ENCODE measurements around the gene CCDC170.

Gene CCDC170

DNA sequence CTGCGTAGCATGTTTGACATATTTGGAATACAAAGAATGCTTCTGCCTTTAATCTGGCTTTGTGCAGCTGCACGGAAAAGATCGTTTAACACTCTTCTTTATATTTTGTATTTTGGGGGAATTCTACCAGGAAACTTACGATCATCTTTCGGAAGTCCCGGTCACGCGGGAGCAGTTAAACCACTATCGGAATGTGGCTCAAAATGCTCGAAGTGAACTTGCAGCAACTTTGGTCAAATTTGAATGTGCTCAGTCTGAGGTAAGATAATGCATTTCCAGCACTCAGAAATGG is 42.3 kb downstream of the CCDC170 start:
- TF ChIP-seq, protein P1, sequence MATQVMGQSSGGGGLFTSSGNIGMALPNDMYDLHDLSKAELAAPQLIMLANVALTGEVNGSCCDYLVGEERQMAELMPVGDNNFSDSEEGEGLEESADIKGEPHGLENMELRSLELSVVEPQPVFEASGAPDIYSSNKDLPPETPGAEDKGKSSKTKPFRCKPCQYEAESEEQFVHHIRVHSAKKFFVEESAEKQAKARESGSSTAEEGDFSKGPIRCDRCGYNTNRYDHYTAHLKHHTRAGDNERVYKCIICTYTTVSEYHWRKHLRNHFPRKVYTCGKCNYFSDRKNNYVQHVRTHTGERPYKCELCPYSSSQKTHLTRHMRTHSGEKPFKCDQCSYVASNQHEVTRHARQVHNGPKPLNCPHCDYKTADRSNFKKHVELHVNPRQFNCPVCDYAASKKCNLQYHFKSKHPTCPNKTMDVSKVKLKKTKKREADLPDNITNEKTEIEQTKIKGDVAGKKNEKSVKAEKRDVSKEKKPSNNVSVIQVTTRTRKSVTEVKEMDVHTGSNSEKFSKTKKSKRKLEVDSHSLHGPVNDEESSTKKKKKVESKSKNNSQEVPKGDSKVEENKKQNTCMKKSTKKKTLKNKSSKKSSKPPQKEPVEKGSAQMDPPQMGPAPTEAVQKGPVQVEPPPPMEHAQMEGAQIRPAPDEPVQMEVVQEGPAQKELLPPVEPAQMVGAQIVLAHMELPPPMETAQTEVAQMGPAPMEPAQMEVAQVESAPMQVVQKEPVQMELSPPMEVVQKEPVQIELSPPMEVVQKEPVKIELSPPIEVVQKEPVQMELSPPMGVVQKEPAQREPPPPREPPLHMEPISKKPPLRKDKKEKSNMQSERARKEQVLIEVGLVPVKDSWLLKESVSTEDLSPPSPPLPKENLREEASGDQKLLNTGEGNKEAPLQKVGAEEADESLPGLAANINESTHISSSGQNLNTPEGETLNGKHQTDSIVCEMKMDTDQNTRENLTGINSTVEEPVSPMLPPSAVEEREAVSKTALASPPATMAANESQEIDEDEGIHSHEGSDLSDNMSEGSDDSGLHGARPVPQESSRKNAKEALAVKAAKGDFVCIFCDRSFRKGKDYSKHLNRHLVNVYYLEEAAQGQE (IDR thresholded peaks at IDR 0.05; ENCODE audit: insufficient replicate concordance, low read depth): no peak
- TF ChIP-seq GABPA (IDR thresholded peaks at IDR 0.05; ENCODE audit: low read depth) (no peak), POLR2AphosphoS5 (IDR thresholded peaks at IDR 0.05; ENCODE audit: low read depth) (no peak), SPI1 (IDR thresholded peaks at IDR 0.05; ENCODE audit: borderline replicate concordance, low read depth) (no peak)
- TF ChIP-seq, protein P2, sequence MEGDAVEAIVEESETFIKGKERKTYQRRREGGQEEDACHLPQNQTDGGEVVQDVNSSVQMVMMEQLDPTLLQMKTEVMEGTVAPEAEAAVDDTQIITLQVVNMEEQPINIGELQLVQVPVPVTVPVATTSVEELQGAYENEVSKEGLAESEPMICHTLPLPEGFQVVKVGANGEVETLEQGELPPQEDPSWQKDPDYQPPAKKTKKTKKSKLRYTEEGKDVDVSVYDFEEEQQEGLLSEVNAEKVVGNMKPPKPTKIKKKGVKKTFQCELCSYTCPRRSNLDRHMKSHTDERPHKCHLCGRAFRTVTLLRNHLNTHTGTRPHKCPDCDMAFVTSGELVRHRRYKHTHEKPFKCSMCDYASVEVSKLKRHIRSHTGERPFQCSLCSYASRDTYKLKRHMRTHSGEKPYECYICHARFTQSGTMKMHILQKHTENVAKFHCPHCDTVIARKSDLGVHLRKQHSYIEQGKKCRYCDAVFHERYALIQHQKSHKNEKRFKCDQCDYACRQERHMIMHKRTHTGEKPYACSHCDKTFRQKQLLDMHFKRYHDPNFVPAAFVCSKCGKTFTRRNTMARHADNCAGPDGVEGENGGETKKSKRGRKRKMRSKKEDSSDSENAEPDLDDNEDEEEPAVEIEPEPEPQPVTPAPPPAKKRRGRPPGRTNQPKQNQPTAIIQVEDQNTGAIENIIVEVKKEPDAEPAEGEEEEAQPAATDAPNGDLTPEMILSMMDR (IDR thresholded peaks at IDR 0.05; ENCODE audit: insufficient read depth, low read length): no peak
- H3K27ac ChIP-seq (replicated peaks): no peak overlapping the region

DNA sequence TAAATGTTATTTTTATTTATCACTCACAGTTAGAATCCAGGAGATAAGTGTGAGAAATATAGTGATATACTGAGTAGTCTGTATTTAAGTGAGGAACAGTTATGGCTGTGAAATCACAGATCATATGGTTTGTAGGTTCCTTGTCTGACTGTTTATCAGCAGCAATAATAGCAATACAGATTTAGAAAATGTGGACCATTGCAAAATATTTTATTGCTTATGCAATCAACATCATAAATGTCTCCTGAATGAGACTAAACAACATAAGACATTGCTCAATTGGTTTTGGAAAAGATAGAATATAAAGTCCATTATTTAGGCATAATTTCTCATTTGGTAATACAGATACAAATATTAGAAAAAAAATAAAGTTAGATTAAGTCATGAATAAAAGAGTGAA is 43.7 kb downstream of the CCDC170 start:
- no peak overlapping the region for H3K4me3 ChIP-seq (replicated peaks; ENCODE audit: insufficient read depth, low read length)

More for the DNA sequence above, 42.3 kb downstream of the CCDC170 start:
- H3K27me3 ChIP-seq (ENCODE audit: insufficient read depth, poor library complexity, severe bottlenecking): no peaks in the 10 kb centered on the region
- no peak overlapping the region for H3K4me3 ChIP-seq (replicated peaks; ENCODE audit: insufficient read depth, low read length)
- no peak for DNase-seq (ENCODE audit: low read depth in 1 of 2, low spot score in 1 of 2)

DNA sequence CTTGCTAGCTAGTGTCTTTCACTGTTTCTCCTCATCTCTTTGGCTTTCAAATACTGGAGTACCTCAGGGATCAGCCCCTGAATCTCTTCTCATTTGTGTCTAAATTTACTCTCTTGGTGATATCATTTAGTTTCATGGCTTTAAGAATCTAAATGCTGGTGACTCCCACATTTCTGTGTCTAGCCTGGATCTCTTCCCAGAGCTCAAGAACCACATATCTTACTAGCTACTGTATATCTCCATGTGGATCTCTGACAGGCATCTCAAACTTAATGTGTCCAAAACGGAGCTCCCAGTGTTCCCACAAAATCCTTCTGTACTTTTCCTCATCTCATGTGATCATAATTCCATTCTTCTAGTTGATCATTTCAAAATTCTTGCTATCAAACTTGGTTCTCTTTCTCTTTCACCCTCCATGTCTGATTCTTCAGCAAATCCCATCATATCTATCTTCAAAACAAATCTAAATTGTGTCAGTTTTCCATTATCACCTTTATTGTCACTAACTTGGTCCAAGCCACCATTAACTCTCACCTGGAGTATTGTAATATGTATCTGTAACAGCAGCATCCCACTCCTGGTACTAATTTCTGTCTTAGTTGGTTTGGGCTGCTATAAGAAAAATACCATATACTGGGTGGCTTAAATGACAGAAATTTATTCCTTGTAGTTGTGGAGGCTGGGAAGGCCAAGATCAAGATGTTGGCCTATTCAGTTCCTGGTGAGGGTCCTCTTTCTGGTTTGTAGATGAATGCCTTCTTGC is 45.9 kb downstream of the CCDC170 start:
- H3K27ac ChIP-seq (replicated peaks): no peak overlapping the region
- H3K27me3 ChIP-seq (ENCODE audit: insufficient read depth, poor library complexity, severe bottlenecking): no peaks in the 10 kb centered on the region
- TF ChIP-seq, protein P1 (IDR thresholded peaks at IDR 0.05; ENCODE audit: insufficient replicate concordance, low read depth): no peak
- no peak for TF ChIP-seq GABPA (IDR thresholded peaks at IDR 0.05; ENCODE audit: low read depth)
- no peak for TF ChIP-seq POLR2AphosphoS5 (IDR thresholded peaks at IDR 0.05; ENCODE audit: low read depth)
- TF ChIP-seq, protein P2 (IDR thresholded peaks at IDR 0.05; ENCODE audit: insufficient read depth, low read length): no peak
- no peak for TF ChIP-seq SPI1 (IDR thresholded peaks at IDR 0.05; ENCODE audit: borderline replicate concordance, low read depth)
- H3K4me3 ChIP-seq (replicated peaks; ENCODE audit: insufficient read depth, low read length): no peak overlapping the region
- no peak for DNase-seq (ENCODE audit: low read depth in 1 of 2, low spot score in 1 of 2)

More for the DNA sequence above, 43.7 kb downstream of the CCDC170 start:
- Histone ChIP-seq H3K27ac (replicated peaks) (no peak overlapping the region), H3K27me3 (ENCODE audit: insufficient read depth, poor library complexity, severe bottlenecking) (no peaks in the 10 kb centered on the region)
- no peak for DNase-seq (ENCODE audit: low read depth in 1 of 2, low spot score in 1 of 2)
- TF ChIP-seq, protein P2 (IDR thresholded peaks at IDR 0.05; ENCODE audit: insufficient read depth, low read length): no peak
- TF ChIP-seq GABPA (IDR thresholded peaks at IDR 0.05; ENCODE audit: low read depth) (no peak), SPI1 (IDR thresholded peaks at IDR 0.05; ENCODE audit: borderline replicate concordance, low read depth) (no peak), POLR2AphosphoS5 (IDR thresholded peaks at IDR 0.05; ENCODE audit: low read depth) (no peak)
- TF ChIP-seq, protein P1 (IDR thresholded peaks at IDR 0.05; ENCODE audit: insufficient replicate concordance, low read depth): no peak

Measured in HL-60 (cell line).